Measurements from ENCODE around the gene MDC1.

DNA sequence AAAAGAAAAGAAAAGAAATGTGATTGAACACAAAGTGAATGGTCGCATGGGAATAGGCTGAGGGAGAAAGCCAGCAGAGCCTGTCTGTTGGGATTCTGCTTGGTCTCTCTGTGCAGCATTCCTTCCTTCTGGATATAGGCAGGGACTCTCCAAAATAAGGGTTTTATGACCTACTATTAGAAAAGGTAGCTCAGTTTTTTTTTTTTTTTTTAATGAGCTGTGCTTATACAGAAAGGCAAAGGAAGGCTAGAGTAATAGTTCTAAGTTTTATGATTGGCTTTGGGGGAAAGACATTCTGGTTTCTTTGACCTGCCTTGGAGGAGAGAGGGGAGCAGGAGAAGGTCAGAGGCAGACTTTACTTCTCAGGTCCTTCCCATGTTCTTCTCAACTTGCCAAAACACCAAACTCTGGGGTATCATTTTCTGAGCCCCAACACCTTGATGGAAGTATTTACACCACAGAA is 46.1 kb upstream of the MDC1 start:
- TF ChIP-seq, protein P1, sequence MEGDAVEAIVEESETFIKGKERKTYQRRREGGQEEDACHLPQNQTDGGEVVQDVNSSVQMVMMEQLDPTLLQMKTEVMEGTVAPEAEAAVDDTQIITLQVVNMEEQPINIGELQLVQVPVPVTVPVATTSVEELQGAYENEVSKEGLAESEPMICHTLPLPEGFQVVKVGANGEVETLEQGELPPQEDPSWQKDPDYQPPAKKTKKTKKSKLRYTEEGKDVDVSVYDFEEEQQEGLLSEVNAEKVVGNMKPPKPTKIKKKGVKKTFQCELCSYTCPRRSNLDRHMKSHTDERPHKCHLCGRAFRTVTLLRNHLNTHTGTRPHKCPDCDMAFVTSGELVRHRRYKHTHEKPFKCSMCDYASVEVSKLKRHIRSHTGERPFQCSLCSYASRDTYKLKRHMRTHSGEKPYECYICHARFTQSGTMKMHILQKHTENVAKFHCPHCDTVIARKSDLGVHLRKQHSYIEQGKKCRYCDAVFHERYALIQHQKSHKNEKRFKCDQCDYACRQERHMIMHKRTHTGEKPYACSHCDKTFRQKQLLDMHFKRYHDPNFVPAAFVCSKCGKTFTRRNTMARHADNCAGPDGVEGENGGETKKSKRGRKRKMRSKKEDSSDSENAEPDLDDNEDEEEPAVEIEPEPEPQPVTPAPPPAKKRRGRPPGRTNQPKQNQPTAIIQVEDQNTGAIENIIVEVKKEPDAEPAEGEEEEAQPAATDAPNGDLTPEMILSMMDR (IDR thresholded peaks at IDR 0.05): no peak
- no peak for TF ChIP-seq POLR2A (IDR thresholded peaks at IDR 0.05)

Measured in tibial nerve (tissue), 3 donors.